ENCODE data around the gene FRMPD1. TPM values are rescaled to one million over a fixed set of nuclear protein-coding genes. Genes with fewer than 3 reads are reported as not detected.

FRMPD1 gene
- total RNA-seq, 1 donor from 2014 or later, result 0.07 TPM

DNA sequence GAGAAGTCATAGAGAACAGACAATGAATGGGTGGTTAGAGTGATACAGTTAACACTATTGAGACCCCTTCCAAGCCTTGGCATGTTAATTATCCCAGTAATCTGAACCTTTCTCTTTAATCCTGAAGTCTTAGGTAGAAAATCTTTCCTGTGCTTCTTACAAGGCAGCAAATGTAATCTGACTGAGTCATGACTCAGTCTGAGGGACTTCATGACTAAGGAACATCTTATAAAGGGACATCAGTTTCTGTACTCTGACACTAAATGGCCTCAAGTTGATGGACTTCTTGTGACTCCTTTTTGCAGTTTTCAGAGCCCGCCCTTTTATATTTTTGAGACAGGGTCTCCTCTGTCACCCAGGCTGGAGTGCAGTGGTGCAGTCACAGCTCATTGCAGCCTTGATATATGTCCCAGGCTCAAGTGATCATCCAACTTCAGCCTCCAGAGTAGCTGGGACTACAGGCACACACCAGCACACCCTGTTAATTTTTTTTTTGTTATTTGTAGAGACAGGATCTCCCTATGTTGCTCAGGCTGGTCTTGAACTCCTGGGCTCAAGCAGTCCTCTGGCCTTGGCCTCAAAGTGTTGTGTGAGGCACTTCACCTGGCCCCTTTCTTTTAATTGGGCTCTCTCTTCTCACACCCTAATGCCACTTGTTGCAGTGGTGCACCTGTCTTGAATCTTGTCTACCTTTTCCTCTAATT, 124.6 kb downstream of the FRMPD1 start:
- no peaks in the 10 kb centered on the region for H3K9me3 Mint-ChIP-seq (ENCODE audit: unreplicated experiment)
- TF ChIP-seq, protein P1, sequence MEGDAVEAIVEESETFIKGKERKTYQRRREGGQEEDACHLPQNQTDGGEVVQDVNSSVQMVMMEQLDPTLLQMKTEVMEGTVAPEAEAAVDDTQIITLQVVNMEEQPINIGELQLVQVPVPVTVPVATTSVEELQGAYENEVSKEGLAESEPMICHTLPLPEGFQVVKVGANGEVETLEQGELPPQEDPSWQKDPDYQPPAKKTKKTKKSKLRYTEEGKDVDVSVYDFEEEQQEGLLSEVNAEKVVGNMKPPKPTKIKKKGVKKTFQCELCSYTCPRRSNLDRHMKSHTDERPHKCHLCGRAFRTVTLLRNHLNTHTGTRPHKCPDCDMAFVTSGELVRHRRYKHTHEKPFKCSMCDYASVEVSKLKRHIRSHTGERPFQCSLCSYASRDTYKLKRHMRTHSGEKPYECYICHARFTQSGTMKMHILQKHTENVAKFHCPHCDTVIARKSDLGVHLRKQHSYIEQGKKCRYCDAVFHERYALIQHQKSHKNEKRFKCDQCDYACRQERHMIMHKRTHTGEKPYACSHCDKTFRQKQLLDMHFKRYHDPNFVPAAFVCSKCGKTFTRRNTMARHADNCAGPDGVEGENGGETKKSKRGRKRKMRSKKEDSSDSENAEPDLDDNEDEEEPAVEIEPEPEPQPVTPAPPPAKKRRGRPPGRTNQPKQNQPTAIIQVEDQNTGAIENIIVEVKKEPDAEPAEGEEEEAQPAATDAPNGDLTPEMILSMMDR (IDR thresholded peaks at IDR 0.05; ENCODE audit: insufficient read depth, low read depth, low read length), result no peak
- TF ChIP-seq EZH2 (IDR thresholded peaks at IDR 0.05; ENCODE audit: insufficient read depth, low read length), result no peak
- Histone ChIP-seq H4K20me1 (ENCODE audit: insufficient read depth, low read length) (peaks cover 16% of the 10 kb centered on the region), H3K4me2 (ENCODE audit: low read length) (no peak overlapping the region), H3K27ac (ENCODE audit: low read depth, low read length) (no peak overlapping the region), H3K27me3 (ENCODE audit: insufficient read depth, low read length) (no peaks in the 10 kb centered on the region), H3K36me3 (ENCODE audit: insufficient read depth, low read length) (peaks cover 33% of the 10 kb centered on the region), H3K4me1 (ENCODE audit: insufficient read depth, low read length) (peaks cover 3% of the 10 kb centered on the region), H3K79me2 (ENCODE audit: insufficient read depth, low read length) (no peaks in the 10 kb centered on the region), H3K4me3 (ENCODE audit: insufficient read depth, low read depth, low read length) (no peak overlapping the region), H3K9ac (ENCODE audit: low read length) (no peak overlapping the region), H2AFZ (ENCODE audit: low read depth, low read length) (no peak overlapping the region), H3K9me3 (ENCODE audit: insufficient read depth, low read depth, low read length) (no peaks in the 10 kb centered on the region)
- FAIRE-seq, result no peak
- H3K4me1 Mint-ChIP-seq (ENCODE audit: low read depth, unreplicated experiment), result no peaks in the 10 kb centered on the region
- DNase-seq (ENCODE audit: low read depth), result no peak
- H3K4me3 Mint-ChIP-seq (ENCODE audit: unreplicated experiment), result no peak overlapping the region
- no peak overlapping the region for H3K27ac Mint-ChIP-seq (ENCODE audit: unreplicated experiment)
- peaks cover 3% of the 10 kb centered on the region for H3K36me3 Mint-ChIP-seq (ENCODE audit: low read depth, unreplicated experiment)
- H3K27me3 Mint-ChIP-seq (ENCODE audit: low read depth, unreplicated experiment), result no peaks in the 10 kb centered on the region

DNA sequence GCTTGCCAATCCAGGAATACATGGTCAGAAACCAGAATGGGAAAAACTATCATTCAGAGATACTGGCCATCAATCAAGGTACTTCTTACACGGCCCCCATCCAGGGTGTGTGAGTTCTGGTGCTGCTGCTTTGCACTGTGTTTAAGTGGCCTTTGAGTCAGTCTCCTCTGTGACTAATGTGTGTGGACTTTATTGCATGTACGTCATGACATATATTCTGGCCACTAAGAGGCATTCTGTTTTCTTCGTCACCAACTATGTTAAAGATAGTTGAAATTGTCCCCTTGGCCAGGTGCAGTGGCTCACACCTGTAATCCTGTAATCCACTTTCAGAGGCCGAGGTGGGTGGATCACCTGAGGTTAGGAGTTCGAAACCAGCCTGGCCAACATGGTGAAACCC, 125.6 kb downstream of the FRMPD1 start:
- Mint-ChIP-seq H3K4me3 (ENCODE audit: unreplicated experiment) (no peak overlapping the region), H3K36me3 (ENCODE audit: low read depth, unreplicated experiment) (peaks cover 5% of the 10 kb centered on the region), H3K27ac (ENCODE audit: unreplicated experiment) (no peak overlapping the region), H3K27me3 (ENCODE audit: low read depth, unreplicated experiment) (no peaks in the 10 kb centered on the region), H3K4me1 (ENCODE audit: low read depth, unreplicated experiment) (no peaks in the 10 kb centered on the region), H3K9me3 (ENCODE audit: unreplicated experiment) (no peaks in the 10 kb centered on the region)
- Histone ChIP-seq H3K27me3 (ENCODE audit: insufficient read depth, low read length) (no peaks in the 10 kb centered on the region), H3K27ac (ENCODE audit: low read depth, low read length) (no peak overlapping the region), H3K4me3 (ENCODE audit: insufficient read depth, low read depth, low read length) (no peak overlapping the region), H3K79me2 (ENCODE audit: insufficient read depth, low read length) (peaks cover 2% of the 10 kb centered on the region), H3K4me2 (ENCODE audit: low read length) (no peak overlapping the region), H3K36me3 (ENCODE audit: insufficient read depth, low read length) (peaks cover 40% of the 10 kb centered on the region), H4K20me1 (ENCODE audit: insufficient read depth, low read length) (peaks cover 23% of the 10 kb centered on the region), H3K9me3 (ENCODE audit: insufficient read depth, low read depth, low read length) (no peaks in the 10 kb centered on the region), H3K9ac (ENCODE audit: low read length) (no peak overlapping the region), H2AFZ (ENCODE audit: low read depth, low read length) (no peak overlapping the region), H3K4me1 (ENCODE audit: insufficient read depth, low read length) (peaks cover 3% of the 10 kb centered on the region)
- TF ChIP-seq, protein P1 (IDR thresholded peaks at IDR 0.05; ENCODE audit: insufficient read depth, low read depth, low read length), result no peak
- TF ChIP-seq EZH2 (IDR thresholded peaks at IDR 0.05; ENCODE audit: insufficient read depth, low read length), result no peak
- FAIRE-seq (no peak), DNase-seq (ENCODE audit: low read depth) (peak; percentile 50)

- H3K4me2 ChIP-seq (ENCODE audit: low read length), result no peak overlapping the region
- H3K4me1 ChIP-seq (ENCODE audit: insufficient read depth, low read length), result peaks cover 3% of the 10 kb centered on the region
- H3K79me2 ChIP-seq (ENCODE audit: insufficient read depth, low read length), result peaks cover 24% of the 10 kb centered on the region
- H3K27ac Mint-ChIP-seq (ENCODE audit: unreplicated experiment), result peak overlapping the region; percentile 42
- no peak overlapping the region for H3K4me3 Mint-ChIP-seq (ENCODE audit: unreplicated experiment)
- peaks cover 52% of the 10 kb centered on the region for H3K36me3 ChIP-seq (ENCODE audit: insufficient read depth, low read length)
- TF ChIP-seq EZH2 (IDR thresholded peaks at IDR 0.05; ENCODE audit: insufficient read depth, low read length), result no peak
- TF ChIP-seq, protein P1 (IDR thresholded peaks at IDR 0.05; ENCODE audit: insufficient read depth, low read depth, low read length), result no peak
- no peaks in the 10 kb centered on the region for H3K27me3 ChIP-seq (ENCODE audit: insufficient read depth, low read length)
- no peaks in the 10 kb centered on the region for H3K9me3 ChIP-seq (ENCODE audit: insufficient read depth, low read depth, low read length)
- H3K4me3 ChIP-seq (ENCODE audit: insufficient read depth, low read depth, low read length), result no peak overlapping the region
- H3K4me1 Mint-ChIP-seq (ENCODE audit: low read depth, unreplicated experiment), result peaks cover 7% of the 10 kb centered on the region
- peaks cover 42% of the 10 kb centered on the region for H4K20me1 ChIP-seq (ENCODE audit: insufficient read depth, low read length)
- no peaks in the 10 kb centered on the region for H3K9me3 Mint-ChIP-seq (ENCODE audit: unreplicated experiment)
- no peak overlapping the region for H3K27ac ChIP-seq (ENCODE audit: low read depth, low read length)
- no peak for DNase-seq (ENCODE audit: low read depth)
- H3K27me3 Mint-ChIP-seq (ENCODE audit: low read depth, unreplicated experiment), result no peaks in the 10 kb centered on the region
- H2AFZ ChIP-seq (ENCODE audit: low read depth, low read length), result no peak overlapping the region
- no peak overlapping the region for H3K9ac ChIP-seq (ENCODE audit: low read length)
- H3K36me3 Mint-ChIP-seq (ENCODE audit: low read depth, unreplicated experiment), result peaks cover 7% of the 10 kb centered on the region
- FAIRE-seq, result no peak
Observed at GRCh38 chr9:37778534-37778933, 127.8 kb downstream of the FRMPD1 start.
